HG02852 (cell line): ENCODE data around the gene RERE.
"Not testable (repeated sequence)": the region's sequence is repeated elsewhere in the genome, so short reads cannot be mapped to it uniquely, and the experiment has no call there.

Experiments used
- ATAC-seq: cut with Tn5 transposase; IDR thresholded peaks from one replicate; pipeline ENCODE4 v1.9.1; 2021; ENCODE audit warnings: mild to moderate bottlenecking, moderate library complexity; ENCODE audit not compliant: unreplicated experiment

RERE gene

DNA sequence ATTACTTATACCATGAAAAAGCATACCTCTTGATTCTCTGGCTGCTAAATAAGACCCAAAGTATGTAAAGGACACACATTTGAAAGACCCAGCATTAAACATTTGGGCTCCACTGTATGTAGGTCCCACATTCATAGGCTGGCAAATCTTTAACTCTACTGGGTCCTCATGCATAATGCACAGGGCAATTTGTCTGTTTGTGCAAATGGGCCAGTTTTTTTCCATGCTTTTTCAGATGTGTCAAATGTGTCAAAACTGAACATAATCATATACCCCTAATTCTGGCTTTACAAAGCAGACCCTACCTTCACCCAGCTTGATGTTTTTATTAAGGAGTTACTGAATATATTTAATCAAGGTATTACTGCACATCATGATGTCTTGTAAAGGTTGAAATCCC, 63.7 kb downstream of the RERE start:
- ATAC-seq: no peak

DNA sequence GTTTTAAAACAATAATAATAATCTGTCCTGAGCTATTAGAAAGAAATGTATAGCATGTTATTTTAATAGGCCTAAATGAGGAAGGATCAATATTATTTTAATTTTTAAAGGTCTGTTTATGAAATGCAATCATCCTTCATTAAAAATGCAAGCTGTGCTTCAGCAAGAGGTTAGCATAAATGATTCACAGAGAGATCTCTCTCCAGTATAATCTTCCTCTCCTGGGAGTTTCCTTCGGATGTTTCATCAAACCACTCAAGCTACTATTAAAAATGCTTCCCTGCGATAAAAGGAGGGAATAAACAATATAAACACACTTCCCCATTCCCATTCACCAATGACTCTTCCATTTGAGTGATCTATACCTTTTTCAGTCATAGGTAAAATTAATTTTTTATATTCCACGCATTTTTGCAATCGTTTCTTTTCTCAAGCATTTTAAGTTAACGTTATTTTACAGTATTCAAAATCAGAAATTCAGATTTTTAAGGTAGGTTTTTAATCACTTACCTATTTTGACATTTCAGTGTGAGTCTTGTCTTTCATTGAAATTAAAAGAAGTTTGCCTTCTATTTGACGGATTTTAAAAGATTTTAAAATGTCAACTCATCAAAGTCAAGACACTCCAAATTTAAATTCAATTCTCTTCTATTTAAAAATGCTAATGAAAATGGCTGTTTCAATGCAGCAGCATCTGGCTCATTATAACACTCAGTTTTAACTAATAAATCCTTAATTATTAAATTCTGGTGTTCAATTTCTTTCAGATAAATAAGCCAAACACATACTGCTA, 64.3 kb downstream of the RERE start:
- ATAC-seq: no peak

GRCh38 chr1:8752411-8752810, 65.0 kb downstream of the RERE start:
- no peak for ATAC-seq

DNA sequence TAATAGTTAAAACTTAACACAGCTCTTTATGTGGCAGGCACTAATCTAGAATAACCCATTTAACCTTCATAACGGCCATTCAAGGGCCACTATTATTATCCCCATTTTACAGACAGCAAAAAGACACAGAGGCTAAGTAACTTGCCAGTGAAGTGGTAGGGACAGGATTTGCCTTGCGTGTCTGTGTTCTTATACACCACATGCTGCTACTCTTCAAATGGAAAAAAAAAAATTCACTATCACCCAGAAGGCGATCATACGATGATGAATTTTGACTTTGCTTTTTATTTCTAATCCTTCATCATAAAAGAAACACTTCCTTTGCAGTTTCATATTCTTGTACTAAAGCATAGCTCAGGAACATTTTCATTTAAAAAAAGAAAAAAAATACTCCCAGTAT, 65.5 kb downstream of the RERE start:
- ATAC-seq: no peak

GRCh38 chr1:8747879-8748825, 69.3 kb downstream of the RERE start:
- ATAC-seq: no peak

DNA sequence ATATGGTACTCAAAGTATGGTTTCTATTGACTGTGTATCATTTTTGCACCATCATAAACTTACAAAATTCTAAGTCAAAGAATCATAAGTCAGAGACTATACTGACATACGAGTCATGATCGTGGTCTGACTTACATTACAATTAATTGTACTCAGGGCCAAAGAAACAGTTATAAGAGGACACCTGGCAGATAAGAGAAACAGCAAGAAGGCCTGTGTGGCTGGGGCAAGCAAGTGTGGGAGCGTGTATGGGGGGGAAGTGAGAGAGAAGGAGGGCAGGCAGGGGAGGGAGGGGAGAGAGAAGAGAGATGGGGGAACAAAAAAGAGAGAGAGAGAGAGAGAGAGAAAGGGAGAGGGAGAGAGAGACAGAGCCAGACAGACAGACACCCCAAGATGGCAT, 70.9 kb downstream of the RERE start:
- ATAC-seq: no peak

- ATAC-seq: no peak
Observed at GRCh38 chr1:8745749-8746390, 71.6 kb downstream of the RERE start.

DNA sequence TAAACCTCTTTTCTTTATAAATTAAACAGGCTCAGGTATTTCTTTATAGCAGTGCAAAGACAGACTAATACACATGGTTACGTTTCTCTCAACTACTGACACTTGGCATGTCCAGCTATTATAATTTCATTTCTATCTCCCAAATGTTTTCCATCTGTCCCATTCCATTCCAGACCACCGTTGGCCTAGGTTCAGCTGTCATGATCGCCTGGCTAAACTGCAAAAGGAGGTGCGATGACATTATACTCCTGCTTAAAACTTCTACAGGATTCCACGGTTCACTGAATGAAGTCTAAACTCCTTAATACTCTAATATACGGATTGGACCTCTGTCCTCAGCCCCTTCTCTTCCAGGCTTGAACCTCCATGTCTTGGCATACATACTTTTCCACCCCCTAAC, 72.1 kb downstream of the RERE start:
- ATAC-seq: no peak

DNA sequence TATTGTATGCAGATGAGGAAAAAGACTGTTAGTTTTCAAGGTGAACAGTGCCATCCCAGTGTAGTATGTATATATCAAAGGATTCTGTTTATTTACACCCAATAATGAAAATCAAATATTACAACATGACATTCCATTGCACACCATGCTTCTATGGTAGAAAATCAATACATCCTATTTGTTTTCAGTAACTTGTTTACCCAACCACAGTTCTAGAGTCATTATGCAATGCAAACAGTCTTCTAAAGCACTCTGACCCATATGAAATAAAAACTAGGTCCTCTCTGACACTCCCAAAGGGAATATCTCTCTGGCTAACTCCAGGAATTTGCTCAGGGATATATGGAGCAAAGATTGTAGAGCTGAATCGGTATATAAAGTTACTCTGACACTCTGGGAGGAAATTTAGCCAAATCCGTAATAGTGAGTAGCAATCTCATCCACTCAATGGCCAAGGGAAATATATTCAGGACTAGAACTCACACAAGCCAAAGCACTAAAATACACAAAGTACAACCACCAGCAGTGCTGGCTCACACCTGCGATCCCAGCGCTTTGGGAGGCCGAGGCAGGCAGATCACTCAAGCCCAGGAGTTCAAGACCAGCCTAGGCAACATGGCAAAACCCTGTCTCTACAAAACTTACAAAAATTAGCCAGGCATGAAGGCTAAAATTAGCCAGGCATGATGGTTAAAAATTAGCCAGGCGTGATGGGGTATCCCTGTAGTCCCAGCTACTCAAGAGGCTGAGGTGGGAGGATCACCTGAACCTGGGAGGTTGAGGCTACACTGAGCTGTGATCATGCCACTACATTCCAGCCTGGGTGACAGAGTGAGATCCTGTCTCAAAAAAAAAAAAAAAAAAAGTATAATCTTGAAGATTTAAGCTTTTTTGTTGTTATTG, 75.2 kb downstream of the RERE start:
- ATAC-seq: no peak

DNA sequence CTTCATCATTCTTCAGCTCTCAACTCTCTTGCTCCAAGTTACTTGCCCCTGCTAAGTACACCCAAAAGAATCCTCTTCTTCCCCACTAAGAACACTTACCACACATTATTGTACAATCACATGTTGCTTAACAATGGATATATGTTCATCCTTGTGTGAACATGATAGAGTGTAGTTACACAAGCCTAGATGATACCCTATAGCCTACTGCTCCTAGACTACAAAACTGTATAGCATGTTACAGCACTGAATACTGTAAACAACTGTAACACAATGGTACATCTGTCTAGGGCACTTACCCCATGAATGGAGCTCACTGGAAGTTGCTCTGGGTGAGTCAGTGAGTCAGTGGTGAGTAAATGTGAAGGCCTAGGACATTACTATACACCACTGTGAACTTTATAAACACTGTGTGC, 77.4 kb downstream of the RERE start:
- no peak for ATAC-seq

DNA sequence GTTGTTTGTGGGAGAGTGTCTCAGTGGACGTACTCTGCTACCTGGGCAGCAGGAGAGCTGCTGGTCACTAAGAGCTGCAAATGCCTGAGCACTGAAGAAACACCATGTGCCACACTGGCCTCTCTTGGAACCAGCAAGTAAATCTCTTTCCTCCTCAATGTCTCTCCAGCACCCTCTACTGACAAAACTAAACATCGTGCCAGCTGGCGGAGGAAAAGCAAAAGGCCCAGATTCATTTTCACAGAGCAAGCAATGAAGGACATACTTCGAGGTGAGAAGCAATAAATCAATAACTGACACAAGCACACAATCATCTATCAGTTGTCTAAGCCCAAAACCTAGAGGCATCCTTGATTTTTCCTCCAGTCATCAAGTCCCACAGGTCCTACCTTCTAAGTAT, 78.1 kb downstream of the RERE start:
- ATAC-seq: no peak

DNA sequence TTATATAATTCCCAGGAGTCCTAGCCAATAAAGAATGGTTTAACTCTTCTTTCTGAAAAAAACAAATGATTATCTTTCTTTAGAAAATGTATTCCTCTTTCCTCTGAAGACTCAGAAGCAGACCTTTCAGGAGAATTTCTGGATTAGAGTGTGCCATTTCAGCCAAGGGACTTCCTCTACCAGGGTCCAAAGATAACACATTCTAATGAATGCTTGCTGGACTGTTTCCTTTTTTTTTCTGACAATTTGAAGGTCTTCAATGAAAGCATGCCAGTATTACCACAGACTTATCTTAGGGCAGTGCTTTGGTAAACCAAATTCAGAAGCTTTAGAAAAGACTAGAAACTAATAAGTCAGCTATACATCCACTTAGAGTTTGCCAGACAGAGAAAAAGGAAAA, 80.5 kb downstream of the RERE start:
- ATAC-seq: no peak

- ATAC-seq: no peak
Observed at GRCh38 chr1:8733484-8733883, 84.0 kb downstream of the RERE start.

DNA sequence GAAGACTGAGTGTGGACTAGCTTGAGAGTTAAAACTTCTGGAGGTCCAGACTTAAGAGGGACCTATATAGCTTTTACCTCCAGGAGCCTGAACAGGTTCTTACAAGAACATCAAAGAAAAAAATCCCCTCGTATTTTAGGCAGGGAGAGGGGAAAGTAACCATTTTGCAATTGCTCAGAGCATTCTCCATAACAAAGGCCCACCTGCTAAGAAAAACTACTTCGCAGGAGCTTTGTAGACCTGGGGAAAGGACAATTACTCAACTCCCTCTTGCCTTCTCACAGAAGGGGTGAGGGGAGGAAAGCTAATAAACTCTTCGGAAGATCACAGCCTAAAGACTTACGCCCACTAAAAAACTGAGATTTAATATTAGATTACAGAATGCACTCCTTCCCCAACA, 86.3 kb downstream of the RERE start:
- no peak for ATAC-seq

GRCh38 chr1:8728464-8728863, 89.0 kb downstream of the RERE start:
- no peak for ATAC-seq

GRCh38 chr1:8727809-8728213, 89.6 kb downstream of the RERE start:
- no peak for ATAC-seq

DNA sequence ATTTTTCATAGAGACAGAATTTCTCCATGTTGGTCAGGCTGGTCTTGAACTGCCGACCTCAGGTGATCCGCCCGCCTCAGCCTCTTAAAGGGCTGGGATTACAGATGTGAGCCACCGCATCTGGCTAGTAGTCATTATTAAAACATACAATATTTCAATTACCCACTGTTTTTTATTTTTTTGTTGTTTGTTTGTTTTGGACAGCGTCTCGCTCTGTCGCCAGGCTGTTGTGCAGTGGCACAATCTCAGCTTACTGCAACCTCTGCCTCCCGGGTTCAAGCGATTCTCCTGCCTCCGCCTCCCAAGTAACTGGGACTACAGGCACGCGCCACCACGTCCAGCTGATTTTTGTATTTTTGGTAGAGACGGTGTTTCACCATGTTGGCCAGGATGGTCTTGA, 90.1 kb downstream of the RERE start:
- ATAC-seq: not testable (repeated sequence)

- not testable (repeated sequence) for ATAC-seq
Observed at GRCh38 chr1:8726801-8727186, 90.6 kb downstream of the RERE start.

DNA sequence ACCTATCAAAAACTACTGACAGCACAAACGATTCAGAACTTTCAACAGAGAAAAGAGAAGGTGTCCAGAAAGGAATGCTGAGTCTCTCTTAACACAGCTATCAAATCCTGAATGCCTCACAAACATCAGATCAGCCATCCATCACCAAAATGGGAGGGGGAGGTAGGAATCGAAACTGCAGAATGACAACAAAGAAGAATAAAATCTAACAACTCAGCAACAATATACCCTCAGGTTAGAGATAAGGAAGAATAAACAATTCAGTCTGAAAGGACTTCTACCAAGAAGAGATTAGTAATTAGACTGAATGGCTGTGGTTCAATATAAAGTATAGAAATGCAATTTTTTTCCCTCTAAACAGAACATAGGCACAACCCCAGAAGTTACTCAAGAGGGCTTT, 94.4 kb downstream of the RERE start:
- no peak for ATAC-seq

DNA sequence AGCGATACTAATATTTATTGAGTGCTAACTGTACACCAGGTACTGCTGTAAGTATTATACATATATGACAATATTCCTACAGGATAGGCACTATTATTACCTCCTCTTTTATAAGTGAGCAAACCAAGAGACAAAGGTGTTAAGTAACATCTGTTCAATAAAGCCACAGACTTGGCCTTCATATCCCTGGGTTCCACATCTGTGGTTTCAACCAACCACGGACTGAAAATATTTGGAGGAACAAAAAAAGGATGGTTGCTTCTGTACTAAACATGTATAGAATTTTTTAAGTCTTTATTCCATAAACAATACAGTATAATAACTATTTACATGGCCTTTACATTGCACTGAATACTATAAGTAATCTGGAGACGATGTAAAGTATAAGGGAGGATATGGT, 95.1 kb downstream of the RERE start:
- ATAC-seq: no peak
